ENCODE data around the gene RAD51B.

The RAD51B gene

GRCh38 chr14:67927244-67927643 lies 107.7 kb downstream of the RAD51B start:
- no peak for DNase-seq (ENCODE audit: low read depth, low spot score)
- Histone ChIP-seq H3K27ac (no peak overlapping the region), H3K36me3 (ENCODE audit: insufficient read depth, low read length) (no peaks in the 10 kb centered on the region), H3K9ac (ENCODE audit: insufficient read length) (no peak overlapping the region), H3K9me3 (ENCODE audit: low read depth, low read length) (0 out of 2 replicates have a peak, but pooled peaks cover 3% of the 10 kb centered on the region), H3K4me3 (no peak overlapping the region)
- no peak for TF ChIP-seq FOXP2 (optimal IDR thresholded peaks at IDR 0.05; ENCODE audit: control extremely low read depth, extremely low read length, insufficient read depth)
- TF ChIP-seq EZH2 (IDR thresholded peaks at IDR 0.05) = no peak
- no peak for TF ChIP-seq POLR2AphosphoS5 (IDR thresholded peaks at IDR 0.05; ENCODE audit: borderline replicate concordance, low read depth, low read length)

GRCh38 chr14:67928375-67928774 lies 108.8 kb downstream of the RAD51B start:
- DNase-seq (ENCODE audit: low read depth, low spot score) = no peak
- Histone ChIP-seq H3K4me3 (no peak overlapping the region), H3K27ac (no peak overlapping the region), H3K9me3 (ENCODE audit: low read depth, low read length) (0 out of 2 replicates have a peak, but pooled peaks cover 3% of the 10 kb centered on the region), H3K9ac (ENCODE audit: insufficient read length) (no peak overlapping the region), H3K36me3 (ENCODE audit: insufficient read depth, low read length) (no peaks in the 10 kb centered on the region)
- TF ChIP-seq FOXP2 (optimal IDR thresholded peaks at IDR 0.05; ENCODE audit: control extremely low read depth, extremely low read length, insufficient read depth) = no peak
- TF ChIP-seq POLR2AphosphoS5 (IDR thresholded peaks at IDR 0.05; ENCODE audit: borderline replicate concordance, low read depth, low read length) = no peak
- TF ChIP-seq EZH2 (IDR thresholded peaks at IDR 0.05) = no peak

GRCh38 chr14:67932708-67933246 lies 113.2 kb downstream of the RAD51B start:
- 0 out of 2 replicates have a peak, but pooled peaks cover 3% of the 10 kb centered on the region for H3K9me3 ChIP-seq (ENCODE audit: low read depth, low read length)
- H3K9ac ChIP-seq (ENCODE audit: insufficient read length) = no peak overlapping the region
- H3K36me3 ChIP-seq (ENCODE audit: insufficient read depth, low read length) = no peaks in the 10 kb centered on the region
- no peak for DNase-seq (ENCODE audit: low read depth, low spot score)
- no peak overlapping the region for H3K4me3 ChIP-seq
- no peak for TF ChIP-seq FOXP2 (optimal IDR thresholded peaks at IDR 0.05; ENCODE audit: control extremely low read depth, extremely low read length, insufficient read depth)
- TF ChIP-seq EZH2 (IDR thresholded peaks at IDR 0.05) = no peak
- no peak for TF ChIP-seq POLR2AphosphoS5 (IDR thresholded peaks at IDR 0.05; ENCODE audit: borderline replicate concordance, low read depth, low read length)
- H3K27ac ChIP-seq = no peak overlapping the region

DNA sequence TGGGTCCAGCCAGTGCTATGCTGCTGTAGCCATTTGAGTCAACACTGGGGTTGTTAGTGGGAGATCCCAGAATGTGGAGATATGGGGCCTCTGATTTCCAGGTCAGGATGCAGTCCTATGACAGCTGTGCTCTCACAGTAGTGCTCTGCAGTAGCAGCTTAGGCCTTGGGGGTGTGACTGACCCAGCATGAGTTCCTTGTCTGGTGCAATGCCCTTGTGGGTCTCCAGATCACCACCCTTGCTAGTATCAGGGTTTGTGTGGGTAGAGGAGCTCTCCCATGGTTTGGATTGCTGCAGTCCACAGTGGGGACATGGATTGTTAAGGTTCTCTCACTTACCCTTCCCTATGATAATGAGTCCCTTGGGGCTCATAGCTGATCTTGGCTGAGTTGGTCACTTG lies 113.7 kb downstream of the RAD51B start:
- no peak for DNase-seq (ENCODE audit: low read depth, low spot score)
- Histone ChIP-seq H3K27ac (no peak overlapping the region), H3K9ac (ENCODE audit: insufficient read length) (no peak overlapping the region), H3K36me3 (ENCODE audit: insufficient read depth, low read length) (no peaks in the 10 kb centered on the region), H3K9me3 (ENCODE audit: low read depth, low read length) (0 out of 2 replicates have a peak, but pooled peaks cover 3% of the 10 kb centered on the region), H3K4me3 (no peak overlapping the region)
- no peak for TF ChIP-seq FOXP2 (optimal IDR thresholded peaks at IDR 0.05; ENCODE audit: control extremely low read depth, extremely low read length, insufficient read depth)
- no peak for TF ChIP-seq EZH2 (IDR thresholded peaks at IDR 0.05)
- no peak for TF ChIP-seq POLR2AphosphoS5 (IDR thresholded peaks at IDR 0.05; ENCODE audit: borderline replicate concordance, low read depth, low read length)

- H3K27ac ChIP-seq = peak overlapping the region; percentile 84; the same call in 1 of the 2 replicates
These were observed 114.5 kb downstream of the RAD51B start for GRCh38 chr14:67934087-67934486.

GRCh38 chr14:67934862-67935261 lies 115.3 kb downstream of the RAD51B start:
- no peak for TF ChIP-seq EZH2 (IDR thresholded peaks at IDR 0.05)
- no peak for TF ChIP-seq POLR2AphosphoS5 (IDR thresholded peaks at IDR 0.05; ENCODE audit: borderline replicate concordance, low read depth, low read length)
- no peak for TF ChIP-seq FOXP2 (optimal IDR thresholded peaks at IDR 0.05; ENCODE audit: control extremely low read depth, extremely low read length, insufficient read depth)
- no peaks in the 10 kb centered on the region for H3K36me3 ChIP-seq (ENCODE audit: insufficient read depth, low read length)
- peak overlapping the region; percentile 31; the same call in 1 of the 2 replicates for H3K4me3 ChIP-seq
- no peak for DNase-seq (ENCODE audit: low read depth, low spot score)
- 0 out of 2 replicates have a peak, but pooled peaks cover 3% of the 10 kb centered on the region for H3K9me3 ChIP-seq (ENCODE audit: low read depth, low read length)
- H3K9ac ChIP-seq (ENCODE audit: insufficient read length) = no peak overlapping the region
- H3K27ac ChIP-seq = peak overlapping the region; percentile 84

More at GRCh38 chr14:67934087-67934486, 114.5 kb downstream of the RAD51B start:
- Histone ChIP-seq H3K9ac (ENCODE audit: insufficient read length) (no peak overlapping the region), H3K9me3 (ENCODE audit: low read depth, low read length) (0 out of 2 replicates have a peak, but pooled peaks cover 3% of the 10 kb centered on the region), H3K4me3 (peak overlapping the region; percentile 31), H3K36me3 (ENCODE audit: insufficient read depth, low read length) (no peaks in the 10 kb centered on the region)
- peak; percentile 90 for DNase-seq (ENCODE audit: low read depth, low spot score)
- TF ChIP-seq FOXP2 (optimal IDR thresholded peaks at IDR 0.05; ENCODE audit: control extremely low read depth, extremely low read length, insufficient read depth) (peak; percentile 52), EZH2 (IDR thresholded peaks at IDR 0.05) (no peak), POLR2AphosphoS5 (IDR thresholded peaks at IDR 0.05; ENCODE audit: borderline replicate concordance, low read depth, low read length) (no peak; the same call in 1 of the 2 replicates)

DNA sequence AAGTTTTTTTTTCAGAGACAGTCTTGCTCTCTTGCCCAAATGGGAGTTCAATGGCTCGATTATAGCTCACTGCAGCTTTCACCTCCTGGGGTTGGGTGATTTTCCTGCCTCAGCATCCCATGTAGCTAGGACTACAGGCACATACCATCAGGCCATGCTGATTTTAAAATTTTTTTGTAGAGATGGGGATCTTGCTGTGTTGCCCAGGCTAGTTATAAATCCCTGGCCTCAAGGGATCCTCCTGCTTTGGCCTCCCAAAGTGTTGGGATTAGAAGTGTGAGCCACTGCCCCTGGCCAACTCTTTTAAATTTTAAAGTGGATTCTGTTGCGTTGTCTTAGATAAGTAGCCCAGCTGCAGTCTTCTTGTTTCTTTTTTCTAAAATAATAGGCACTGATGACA lies 115.8 kb downstream of the RAD51B start:
- 0 out of 2 replicates have a peak, but pooled peaks cover under 1% of the 10 kb centered on the region for H3K9me3 ChIP-seq (ENCODE audit: low read depth, low read length)
- H3K36me3 ChIP-seq (ENCODE audit: insufficient read depth, low read length) = no peaks in the 10 kb centered on the region
- peak overlapping the region; percentile 84; the same call in 1 of the 2 replicates for H3K27ac ChIP-seq
- DNase-seq (ENCODE audit: low read depth, low spot score) = no peak
- no peak overlapping the region for H3K9ac ChIP-seq (ENCODE audit: insufficient read length)
- no peak overlapping the region for H3K4me3 ChIP-seq
- no peak for TF ChIP-seq FOXP2 (optimal IDR thresholded peaks at IDR 0.05; ENCODE audit: control extremely low read depth, extremely low read length, insufficient read depth)
- no peak for TF ChIP-seq POLR2AphosphoS5 (IDR thresholded peaks at IDR 0.05; ENCODE audit: borderline replicate concordance, low read depth, low read length)
- no peak for TF ChIP-seq EZH2 (IDR thresholded peaks at IDR 0.05)

- TF ChIP-seq POLR2AphosphoS5 (IDR thresholded peaks at IDR 0.05; ENCODE audit: borderline replicate concordance, low read depth, low read length) = no peak
- TF ChIP-seq EZH2 (IDR thresholded peaks at IDR 0.05) = no peak
- TF ChIP-seq FOXP2 (optimal IDR thresholded peaks at IDR 0.05; ENCODE audit: control extremely low read depth, extremely low read length, insufficient read depth) = no peak
- Histone ChIP-seq H3K27ac (peak overlapping the region; percentile 1; the same call in 1 of the 2 replicates), H3K36me3 (ENCODE audit: insufficient read depth, low read length) (no peaks in the 10 kb centered on the region), H3K4me3 (no peak overlapping the region), H3K9ac (ENCODE audit: insufficient read length) (no peak overlapping the region), H3K9me3 (ENCODE audit: low read depth, low read length) (no peaks in the 10 kb centered on the region)
- DNase-seq (ENCODE audit: low read depth, low spot score) = no peak
These were observed 118.5 kb downstream of the RAD51B start for GRCh38 chr14:67938071-67938470.
